ENCODE results near the gene ASB5. TPM values are rescaled to one million over a fixed set of nuclear protein-coding genes. Genes with fewer than 3 reads are reported as not detected.

Gene ASB5
- total RNA-seq, 1 donor from 2014 or later, result 4.3 TPM

GRCh38 chr4:176189891-176190795 lies 78.9 kb downstream of the ASB5 start:
- Histone ChIP-seq H3K27ac (replicated peaks) (no peak overlapping the region), H3K4me1 (peaks cover 5% of the 10 kb centered on the region)
- intact Hi-C loops (cut with micrococcal nuclease), result no loop called here

GRCh38 chr4:176188654-176189053 lies 80.4 kb downstream of the ASB5 start:
- DNase-seq, result no peak
- Histone ChIP-seq H3K36me3 (no peaks in the 10 kb centered on the region), H3K4me1 (no peaks in the 10 kb centered on the region), H3K27me3 (ENCODE audit: low read depth) (no peaks in the 10 kb centered on the region), H3K27ac (replicated peaks) (no peak overlapping the region), H3K4me3 (no peak overlapping the region), H3K9me3 (replicated peaks) (no peaks in the 10 kb centered on the region)
- no peak for TF ChIP-seq CTCF (IDR thresholded peaks at IDR 0.05; ENCODE audit: borderline replicate concordance)
- intact Hi-C loops (cut with micrococcal nuclease), result no loop called here

More at GRCh38 chr4:176189891-176190795, 78.9 kb downstream of the ASB5 start:
- H3K27me3 ChIP-seq (ENCODE audit: low read depth), result no peaks in the 10 kb centered on the region
- no peak for TF ChIP-seq CTCF (IDR thresholded peaks at IDR 0.05; ENCODE audit: borderline replicate concordance)
- H3K4me3 ChIP-seq, result no peak overlapping the region
- no peaks in the 10 kb centered on the region for H3K36me3 ChIP-seq
- no peaks in the 10 kb centered on the region for H3K9me3 ChIP-seq (replicated peaks)
- no peak for DNase-seq

DNA sequence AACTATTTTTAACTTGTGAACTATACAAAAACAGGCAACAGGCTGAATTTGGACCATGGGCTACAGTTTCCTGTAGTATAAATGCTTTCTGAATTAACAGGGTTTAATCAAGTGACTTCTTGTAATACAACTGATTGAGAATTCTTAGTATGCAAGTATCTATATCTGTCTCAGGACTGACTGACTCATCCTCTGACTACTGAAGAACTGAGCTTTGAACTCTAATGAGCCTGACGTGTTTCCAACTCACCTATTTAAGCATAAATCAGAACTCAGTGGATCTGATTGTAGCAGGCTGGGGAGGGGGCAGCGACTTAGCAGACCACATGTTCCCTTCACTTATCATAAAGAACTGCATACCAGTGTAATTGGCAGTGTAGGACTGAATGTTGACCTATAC lies 81.4 kb downstream of the ASB5 start:
- Histone ChIP-seq H3K27ac (replicated peaks) (no peak overlapping the region), H3K4me1 (no peaks in the 10 kb centered on the region)

DNA sequence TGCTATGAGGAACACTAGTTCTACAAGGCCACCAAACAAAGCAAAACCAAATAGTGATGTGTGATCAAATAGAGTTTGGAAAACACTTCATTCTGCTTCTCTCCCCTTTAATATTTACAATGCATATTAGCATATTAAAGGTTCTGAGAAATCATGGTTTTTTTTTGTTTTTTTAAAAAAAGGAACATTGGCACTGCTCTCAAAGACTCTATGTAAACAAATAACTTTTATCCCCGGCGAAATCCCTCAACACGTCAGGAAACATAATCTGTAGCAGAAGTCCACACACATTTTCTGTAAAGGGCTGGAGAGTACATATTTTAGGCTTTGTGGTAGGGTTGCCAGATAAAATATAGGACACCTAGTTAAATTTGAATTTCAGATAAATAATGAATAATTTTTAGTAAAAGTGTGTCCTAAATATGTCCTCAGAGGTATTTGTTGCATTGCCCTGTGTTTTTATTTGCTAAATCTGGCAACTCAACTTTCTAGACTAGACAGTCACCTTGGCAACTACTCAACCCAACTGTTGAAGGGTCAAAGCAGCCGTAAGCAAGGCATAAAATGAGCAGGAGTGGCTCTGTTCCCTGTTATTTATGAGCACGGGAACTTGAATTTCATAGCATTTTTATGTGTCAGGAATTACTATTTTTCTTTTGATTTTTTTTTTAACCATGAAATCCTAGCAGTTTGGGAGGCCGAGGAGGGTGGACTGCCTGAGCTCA lies 82.2 kb downstream of the ASB5 start:
- H3K36me3 ChIP-seq, result no peaks in the 10 kb centered on the region
- no peak overlapping the region for H3K4me3 ChIP-seq
- no peak overlapping the region for H3K27ac ChIP-seq (replicated peaks)
- no peak for TF ChIP-seq CTCF (IDR thresholded peaks at IDR 0.05; ENCODE audit: borderline replicate concordance)
- H3K9me3 ChIP-seq (replicated peaks), result no peaks in the 10 kb centered on the region
- no peak for DNase-seq
- intact Hi-C loops (cut with micrococcal nuclease), result no loop called here
- H3K4me1 ChIP-seq, result no peaks in the 10 kb centered on the region
- no peaks in the 10 kb centered on the region for H3K27me3 ChIP-seq (ENCODE audit: low read depth)

More for the DNA sequence above, 81.4 kb downstream of the ASB5 start:
- DNase-seq, result no peak
- Histone ChIP-seq H3K9me3 (replicated peaks) (no peaks in the 10 kb centered on the region), H3K4me3 (no peak overlapping the region), H3K27me3 (ENCODE audit: low read depth) (no peaks in the 10 kb centered on the region), H3K36me3 (no peaks in the 10 kb centered on the region)
- intact Hi-C loops (cut with micrococcal nuclease), result no loop called here
- TF ChIP-seq CTCF (IDR thresholded peaks at IDR 0.05; ENCODE audit: borderline replicate concordance), result no peak

DNA sequence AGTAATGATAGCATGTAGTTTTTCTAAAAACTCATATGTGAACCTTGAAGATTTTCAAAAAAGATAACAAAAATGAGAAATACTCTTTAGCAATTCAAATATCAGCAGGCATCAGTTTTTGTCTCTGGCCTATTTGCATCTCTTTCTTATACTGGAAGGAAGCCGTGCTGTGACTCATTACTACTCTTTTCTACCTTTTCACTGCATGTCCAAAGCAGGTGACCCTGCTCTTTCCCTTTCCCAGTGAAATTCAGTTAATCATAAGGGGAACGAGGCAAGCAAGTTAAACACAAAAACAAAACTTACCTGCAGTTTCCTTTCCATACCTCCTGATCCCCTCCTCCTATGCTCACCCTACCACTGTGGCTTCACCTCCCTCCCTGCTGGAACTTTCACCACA lies 83.0 kb downstream of the ASB5 start:
- Histone ChIP-seq H3K4me3 (no peak overlapping the region), H3K36me3 (no peaks in the 10 kb centered on the region), H3K4me1 (no peaks in the 10 kb centered on the region), H3K27me3 (ENCODE audit: low read depth) (no peaks in the 10 kb centered on the region), H3K9me3 (replicated peaks) (no peaks in the 10 kb centered on the region), H3K27ac (replicated peaks) (no peak overlapping the region)
- DNase-seq, result no peak
- TF ChIP-seq CTCF (IDR thresholded peaks at IDR 0.05; ENCODE audit: borderline replicate concordance), result no peak
- intact Hi-C loops (cut with micrococcal nuclease), result no loop called here
